ENCODE measurements around the gene DNER. TPM values are rescaled to one million over a fixed set of nuclear protein-coding genes. Genes with fewer than 3 reads are reported as not detected.

DNER gene
- total RNA-seq, 1 experiment from 2014 or later: 8.4 TPM

DNA sequence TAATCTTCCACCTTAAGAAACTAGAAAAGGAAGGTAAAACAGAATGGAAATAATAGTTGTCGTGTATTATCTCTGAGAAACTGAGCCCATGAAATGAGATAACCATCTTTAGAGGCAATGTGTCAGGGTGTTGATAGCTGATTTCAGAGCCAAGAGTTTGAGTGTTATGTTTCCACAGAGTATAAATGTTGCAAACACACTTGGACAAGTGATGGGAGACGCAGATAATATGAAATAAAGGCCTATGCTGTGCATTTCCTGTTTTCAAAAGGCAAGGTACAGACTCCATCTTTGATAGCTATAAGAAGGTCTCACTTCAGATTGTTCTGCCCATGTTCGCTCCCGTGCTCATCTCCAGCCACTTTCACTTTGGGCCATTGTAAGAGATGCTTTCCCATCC is 25.9 kb upstream of the DNER start:
- no peaks in the 10 kb centered on the region for H3K4me1 ChIP-seq (ENCODE audit: insufficient read depth, low read length, poor library complexity, severe bottlenecking)
- H3K9me3 ChIP-seq (ENCODE audit: low read depth, low read length, poor library complexity, severe bottlenecking): peaks cover 10% of the 10 kb centered on the region
- ChIA-PET POLR2A (ENCODE audit: low non-redundant PET) (no interaction called here), CTCF (no interaction called here)
- intact Hi-C loops (cut with micrococcal nuclease; ENCODE audit: unreplicated experiment): no loop called here
- no peak overlapping the region for H3K27ac ChIP-seq (ENCODE audit: low read depth, low read length, poor library complexity, severe bottlenecking)
- no TSS peak for BruUV-seq (replicated peaks)
- H3K4me3 ChIP-seq (ENCODE audit: low read depth, low read length, poor library complexity, severe bottlenecking): no peak overlapping the region
- no peaks in the 10 kb centered on the region for H3K27me3 ChIP-seq (replicated peaks; ENCODE audit: insufficient read depth, low read depth, low read length, poor library complexity)
- no peaks in the 10 kb centered on the region for H3K36me3 ChIP-seq (ENCODE audit: insufficient read depth, low read length, poor library complexity, severe bottlenecking)
- no peak for DNase-seq (ENCODE audit: low spot score)
- no peak for TF ChIP-seq EZH2 (IDR thresholded peaks at IDR 0.05; ENCODE audit: borderline replicate concordance, low read depth, low read length, poor library complexity, severe bottlenecking)
- TF ChIP-seq, protein P1, sequence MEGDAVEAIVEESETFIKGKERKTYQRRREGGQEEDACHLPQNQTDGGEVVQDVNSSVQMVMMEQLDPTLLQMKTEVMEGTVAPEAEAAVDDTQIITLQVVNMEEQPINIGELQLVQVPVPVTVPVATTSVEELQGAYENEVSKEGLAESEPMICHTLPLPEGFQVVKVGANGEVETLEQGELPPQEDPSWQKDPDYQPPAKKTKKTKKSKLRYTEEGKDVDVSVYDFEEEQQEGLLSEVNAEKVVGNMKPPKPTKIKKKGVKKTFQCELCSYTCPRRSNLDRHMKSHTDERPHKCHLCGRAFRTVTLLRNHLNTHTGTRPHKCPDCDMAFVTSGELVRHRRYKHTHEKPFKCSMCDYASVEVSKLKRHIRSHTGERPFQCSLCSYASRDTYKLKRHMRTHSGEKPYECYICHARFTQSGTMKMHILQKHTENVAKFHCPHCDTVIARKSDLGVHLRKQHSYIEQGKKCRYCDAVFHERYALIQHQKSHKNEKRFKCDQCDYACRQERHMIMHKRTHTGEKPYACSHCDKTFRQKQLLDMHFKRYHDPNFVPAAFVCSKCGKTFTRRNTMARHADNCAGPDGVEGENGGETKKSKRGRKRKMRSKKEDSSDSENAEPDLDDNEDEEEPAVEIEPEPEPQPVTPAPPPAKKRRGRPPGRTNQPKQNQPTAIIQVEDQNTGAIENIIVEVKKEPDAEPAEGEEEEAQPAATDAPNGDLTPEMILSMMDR (conservative IDR thresholded peaks at IDR 0.05; ENCODE audit: low read depth, low read length): no peak

DNA sequence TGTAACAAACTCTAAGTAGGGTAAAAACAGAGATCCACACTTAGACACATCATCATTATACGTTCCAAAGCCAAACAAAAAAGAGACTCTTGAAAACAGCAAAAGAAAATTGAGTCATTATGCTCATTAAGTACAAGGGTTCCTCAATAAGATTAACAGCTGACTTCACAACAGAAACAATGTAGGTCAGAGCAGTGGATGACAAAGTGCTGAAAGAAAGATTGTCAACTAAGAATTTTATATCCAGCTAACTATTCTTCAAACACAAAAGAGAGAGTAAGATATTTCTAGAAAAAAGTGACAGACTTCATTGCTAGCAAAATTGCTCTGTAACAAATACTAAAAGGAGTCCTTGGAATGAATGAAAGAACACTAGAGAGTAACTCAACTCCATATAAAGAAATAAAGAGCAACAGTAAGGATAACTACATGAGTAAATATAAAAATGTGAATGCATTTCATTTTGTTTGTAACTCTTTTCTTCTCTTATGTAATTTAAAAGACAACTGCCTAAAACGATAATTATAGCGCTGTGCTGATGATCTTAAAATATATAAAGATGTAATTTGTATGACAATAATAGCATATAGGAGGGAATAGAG is 23.8 kb upstream of the DNER start:
- no peak for DNase-seq (ENCODE audit: low spot score)
- intact Hi-C loops (cut with micrococcal nuclease; ENCODE audit: unreplicated experiment): no loop called here
- Histone ChIP-seq H3K27ac (ENCODE audit: low read depth, low read length, poor library complexity, severe bottlenecking) (no peak overlapping the region), H3K4me1 (ENCODE audit: insufficient read depth, low read length, poor library complexity, severe bottlenecking) (no peaks in the 10 kb centered on the region), H3K27me3 (replicated peaks; ENCODE audit: insufficient read depth, low read depth, low read length, poor library complexity) (no peaks in the 10 kb centered on the region), H3K36me3 (ENCODE audit: insufficient read depth, low read length, poor library complexity, severe bottlenecking) (no peaks in the 10 kb centered on the region), H3K4me3 (ENCODE audit: low read depth, low read length, poor library complexity, severe bottlenecking) (no peak overlapping the region), H3K9me3 (ENCODE audit: low read depth, low read length, poor library complexity, severe bottlenecking) (peaks cover 10% of the 10 kb centered on the region)
- BruUV-seq (replicated peaks): no TSS peak
- CTCF ChIA-PET: no interaction called here
- POLR2A ChIA-PET (ENCODE audit: low non-redundant PET): no interaction called here
- no peak for TF ChIP-seq EZH2 (IDR thresholded peaks at IDR 0.05; ENCODE audit: borderline replicate concordance, low read depth, low read length, poor library complexity, severe bottlenecking)
- TF ChIP-seq, protein P1 (conservative IDR thresholded peaks at IDR 0.05; ENCODE audit: low read depth, low read length): no peak

DNA sequence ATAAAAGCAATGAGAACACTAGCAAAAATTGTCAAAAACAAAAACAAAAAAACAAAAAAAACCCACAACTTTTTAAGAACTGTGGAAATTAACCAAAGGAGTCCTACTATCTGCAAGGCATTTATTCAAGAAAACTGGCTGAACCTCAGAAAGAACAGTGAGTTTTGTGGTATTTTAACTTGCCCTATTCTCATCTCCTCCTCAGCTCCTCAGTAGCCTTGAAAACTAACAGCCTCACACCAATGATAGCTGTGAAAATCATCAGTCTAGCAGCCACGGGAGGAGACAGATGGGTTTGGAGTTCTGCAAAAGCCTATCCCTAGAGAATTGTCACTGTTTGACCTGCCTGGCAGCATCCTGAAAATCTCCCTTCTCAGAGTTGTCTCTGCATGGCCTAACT is 20.1 kb upstream of the DNER start:
- no peaks in the 10 kb centered on the region for H3K4me1 ChIP-seq (ENCODE audit: insufficient read depth, low read length, poor library complexity, severe bottlenecking)
- DNase-seq (ENCODE audit: low spot score): no peak
- BruUV-seq (replicated peaks): no TSS peak
- H3K4me3 ChIP-seq (ENCODE audit: low read depth, low read length, poor library complexity, severe bottlenecking): no peak overlapping the region
- ChIA-PET POLR2A (ENCODE audit: low non-redundant PET) (no interaction called here), CTCF (no interaction called here)
- no peaks in the 10 kb centered on the region for H3K27me3 ChIP-seq (replicated peaks; ENCODE audit: insufficient read depth, low read depth, low read length, poor library complexity)
- H3K27ac ChIP-seq (ENCODE audit: low read depth, low read length, poor library complexity, severe bottlenecking): no peak overlapping the region
- TF ChIP-seq, protein P1 (conservative IDR thresholded peaks at IDR 0.05; ENCODE audit: low read depth, low read length): no peak
- TF ChIP-seq EZH2 (IDR thresholded peaks at IDR 0.05; ENCODE audit: borderline replicate concordance, low read depth, low read length, poor library complexity, severe bottlenecking): no peak
- no peaks in the 10 kb centered on the region for H3K36me3 ChIP-seq (ENCODE audit: insufficient read depth, low read length, poor library complexity, severe bottlenecking)
- intact Hi-C loops (cut with micrococcal nuclease; ENCODE audit: unreplicated experiment): no loop called here
- H3K9me3 ChIP-seq (ENCODE audit: low read depth, low read length, poor library complexity, severe bottlenecking): peaks cover 10% of the 10 kb centered on the region
